NK-92 (cell line): Measurements from ENCODE around the gene ARHGAP10.

Source experiments
- DNase-seq: peaks from one replicate; lab custom pipeline; 2025; ENCODE audit not compliant: unreplicated experiment; lab: John Stamatoyannopoulos, UW

ARHGAP10 gene

GRCh38 chr4:148057984-148058859 lies 326.3 kb downstream of the ARHGAP10 start:
- no peak for DNase-seq

GRCh38 chr4:148059617-148060180 lies 327.8 kb downstream of the ARHGAP10 start:
- no peak for DNase-seq

GRCh38 chr4:148060264-148061140 lies 328.6 kb downstream of the ARHGAP10 start:
- no peak for DNase-seq

- DNase-seq = no peak
Measured at GRCh38 chr4:148061141-148061481, 329.2 kb downstream of the ARHGAP10 start.

- DNase-seq = no peak
Measured at GRCh38 chr4:148061795-148062194, 329.9 kb downstream of the ARHGAP10 start.

- DNase-seq = no peak
Measured at GRCh38 chr4:148062301-148062950, 330.5 kb downstream of the ARHGAP10 start.

GRCh38 chr4:148064451-148064850 lies 332.6 kb downstream of the ARHGAP10 start:
- DNase-seq = no peak

DNA sequence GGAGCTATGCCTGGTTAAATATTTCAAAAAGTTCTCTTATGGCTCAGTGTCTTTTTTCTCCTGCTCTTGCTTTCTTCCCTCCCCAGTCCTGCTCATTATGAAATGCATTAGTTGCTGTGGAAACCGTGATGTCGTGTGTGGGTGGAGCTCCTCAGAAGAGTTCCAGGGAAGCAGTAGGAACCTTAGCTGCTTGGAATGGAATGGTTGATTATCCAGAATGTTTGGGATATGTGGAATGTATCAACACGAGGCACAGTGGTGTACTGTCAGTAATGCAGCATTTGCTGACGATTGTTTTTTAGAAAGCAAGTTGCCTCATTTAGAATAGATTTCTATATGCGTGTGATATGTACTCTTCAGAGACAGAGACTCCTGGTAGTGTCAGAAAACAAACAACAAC lies 333.2 kb downstream of the ARHGAP10 start:
- no peak for DNase-seq

DNA sequence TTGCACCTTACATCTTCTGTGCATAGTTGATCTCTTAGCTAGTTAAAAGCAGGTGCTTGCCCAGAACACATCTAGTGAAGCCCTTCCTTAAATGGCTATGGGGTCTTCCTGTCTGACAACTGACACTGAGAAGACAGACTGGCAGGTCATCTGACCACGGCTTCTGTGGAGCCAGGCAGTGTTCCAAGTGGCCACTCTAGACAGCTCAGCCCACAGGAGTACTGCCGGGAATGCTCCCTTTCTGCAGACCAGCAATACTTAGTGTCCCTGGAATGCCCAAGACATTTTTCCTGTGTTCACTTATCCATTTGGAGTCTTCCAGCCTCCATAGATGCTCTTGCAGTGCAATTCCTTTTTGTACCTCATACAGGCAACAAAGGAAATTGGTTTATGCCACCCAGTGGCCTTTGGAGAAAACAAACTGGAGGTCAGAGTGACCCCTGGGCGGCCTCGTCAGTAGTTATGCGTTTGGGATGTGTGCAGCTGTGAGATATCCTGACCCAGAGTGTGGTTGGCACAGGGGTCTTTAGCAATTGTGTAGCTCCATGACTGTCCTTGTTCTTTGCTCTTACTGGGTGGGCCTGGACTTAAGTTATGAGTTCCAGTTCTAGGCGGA lies 335.5 kb downstream of the ARHGAP10 start:
- DNase-seq = no peak

DNA sequence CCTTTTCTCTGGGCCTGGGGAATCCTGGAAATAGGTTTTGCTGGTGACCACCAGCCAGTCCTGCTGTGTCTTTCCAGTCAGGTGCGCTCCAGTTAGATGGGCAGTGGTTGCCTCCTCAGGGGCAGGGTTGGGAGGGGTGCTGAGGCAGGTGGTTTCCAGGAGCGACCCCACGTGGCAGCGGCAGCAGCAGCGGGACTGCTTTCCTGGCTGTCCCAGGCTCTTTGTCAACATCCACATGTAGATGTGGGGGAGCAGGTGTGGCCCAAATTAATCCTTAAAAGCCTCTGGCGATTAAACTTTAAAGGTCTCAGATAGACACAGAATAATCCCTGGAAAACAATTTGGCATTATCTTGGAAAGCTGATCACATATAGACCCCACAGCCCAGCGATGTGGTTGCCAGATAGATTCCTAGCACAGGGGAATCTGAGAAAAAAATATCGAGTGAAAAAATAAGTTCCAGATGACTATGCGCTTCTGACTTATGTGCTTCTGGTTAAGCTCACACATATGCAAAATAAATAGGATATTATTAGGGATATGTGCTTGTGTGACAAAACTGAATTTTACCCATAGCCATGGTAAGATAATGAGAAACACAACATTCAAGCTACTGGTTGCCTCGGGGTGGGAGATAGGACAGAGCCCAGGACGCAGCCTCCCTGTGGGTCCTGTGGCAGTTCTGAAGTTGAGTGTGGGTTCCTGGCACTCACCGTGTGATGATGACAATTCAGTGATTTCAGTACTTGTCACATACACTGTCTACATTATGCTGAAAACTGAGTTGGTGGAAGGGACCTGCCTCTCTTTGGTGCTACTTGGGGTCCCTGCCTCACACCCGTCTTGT lies 336.4 kb downstream of the ARHGAP10 start:
- DNase-seq = no peak

GRCh38 chr4:148069086-148069894 lies 337.4 kb downstream of the ARHGAP10 start:
- DNase-seq = no peak

- DNase-seq = no peak
Measured at GRCh38 chr4:148069895-148070178, 337.9 kb downstream of the ARHGAP10 start.

DNA sequence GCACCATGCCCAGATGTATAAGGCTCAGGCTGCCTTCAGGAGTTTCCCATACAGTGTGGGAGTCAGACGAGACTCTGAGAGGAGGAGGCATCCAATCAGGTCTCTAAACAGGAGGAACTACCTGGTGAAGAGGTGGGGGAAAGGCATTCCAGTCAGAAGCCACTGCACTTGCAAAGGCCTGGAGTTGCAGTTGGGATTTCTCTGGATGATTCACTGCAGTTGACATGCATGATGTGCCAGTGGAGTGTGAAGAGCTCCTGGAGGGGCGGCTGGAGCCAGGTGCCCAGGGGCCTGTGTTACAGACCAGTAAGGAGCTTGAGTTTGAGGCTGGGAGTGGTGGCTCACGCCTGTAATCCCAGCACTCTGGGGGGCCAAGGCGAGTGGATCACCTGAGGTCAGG lies 339.1 kb downstream of the ARHGAP10 start:
- no peak for DNase-seq

DNA sequence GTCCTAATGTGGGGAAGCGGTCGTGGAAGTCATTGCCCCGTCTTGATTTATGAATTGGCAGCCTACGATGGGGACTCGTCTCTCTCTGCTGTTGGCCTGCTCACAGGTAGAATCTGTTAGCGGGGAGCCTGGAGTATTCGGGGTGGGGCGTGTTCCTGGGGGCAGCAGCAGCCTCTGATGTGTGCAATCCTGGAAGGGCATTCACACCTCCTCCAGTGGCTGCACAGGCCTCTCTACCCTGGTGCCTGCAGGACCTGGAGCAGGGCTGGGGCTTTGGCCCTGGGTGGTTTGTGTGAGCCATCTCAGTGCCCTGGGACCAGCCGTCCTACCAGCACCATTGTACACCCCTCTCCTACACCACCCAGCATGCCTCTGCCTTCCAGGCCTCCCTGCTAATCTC lies 340.9 kb downstream of the ARHGAP10 start:
- DNase-seq = no peak

- no peak for DNase-seq
Measured at GRCh38 chr4:148073349-148073748, 341.5 kb downstream of the ARHGAP10 start.

GRCh38 chr4:148074462-148074861 lies 342.6 kb downstream of the ARHGAP10 start:
- DNase-seq = no peak

- no peak for DNase-seq
Measured at GRCh38 chr4:148075438-148075837, 343.6 kb downstream of the ARHGAP10 start.

DNA sequence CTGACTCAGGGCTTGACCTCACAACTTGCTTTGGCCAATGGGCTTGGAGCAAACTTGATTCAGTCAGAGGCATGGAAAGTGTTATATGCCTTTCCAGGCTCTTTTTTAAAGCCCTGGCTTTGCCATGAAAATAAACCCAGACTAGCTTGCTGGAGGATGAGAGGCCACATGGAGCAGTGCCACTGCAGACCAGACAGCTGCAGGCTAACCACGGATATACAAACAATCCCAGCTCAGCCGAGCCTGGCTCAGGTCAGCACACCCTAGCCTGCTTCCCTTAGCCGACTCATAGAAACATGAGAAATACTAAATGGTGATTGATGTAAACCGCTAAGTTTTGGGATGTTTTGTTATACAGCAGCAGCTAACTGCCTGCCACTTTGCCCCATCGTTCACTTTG lies 345.1 kb downstream of the ARHGAP10 start:
- no peak for DNase-seq

DNA sequence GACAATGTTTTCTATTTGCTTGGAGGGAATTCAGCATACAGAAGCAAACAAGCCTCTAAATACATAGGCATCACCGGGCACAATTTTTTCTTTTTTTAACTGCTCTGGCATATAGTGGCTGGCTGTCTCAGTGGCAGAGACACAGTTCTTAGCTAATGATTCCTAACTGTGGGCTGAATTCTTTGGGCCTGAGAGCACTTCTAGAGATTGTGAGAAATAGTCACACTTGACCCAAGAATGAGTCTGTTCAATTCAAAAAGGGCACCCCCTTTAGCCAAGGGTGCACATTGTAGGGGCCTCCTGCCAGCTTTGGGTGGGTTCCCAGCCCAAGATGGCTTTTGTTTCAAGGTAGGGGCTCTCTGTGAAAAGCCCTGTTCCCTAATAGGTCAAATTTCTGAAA lies 345.7 kb downstream of the ARHGAP10 start:
- no peak for DNase-seq
